Lung (tissue), 12 donors: ENCODE results near the gene LRRC8D. TPM values are rescaled to one million over a fixed set of nuclear protein-coding genes. Genes with fewer than 3 reads are reported as not detected.

ENCODE experiments used
- ATAC-seq: fragments of 200-7000 bp; cut with Tn5 transposase; one replicate; pipeline ENCODE4 v1.9.1; 2020; ENCODE audit warnings: moderate number of reproducible peaks; ENCODE audit not compliant: insufficient read depth, low FRiP score
- DNase-seq, 3 donors: peaks; one replicate each; pipeline ENCODE4 v3.0.0-alpha.2; 2013 to 2017
- H3K27ac ChIP-seq, 2 donors: one replicate each; pipeline ENCODE4 v1.5.1; 2013; ENCODE audit warnings: mild to moderate bottlenecking in 2 of 2, moderate library complexity in 2 of 2, control low read depth in 1 of 2, inconsistent platforms in 1 of 2, low read depth in 1 of 2, low read length in 1 of 2
- H3K27me3 ChIP-seq, 3 donors: one replicate each; pipeline ENCODE4 v1.5.1; 2013; ENCODE audit warnings: low read length in 2 of 3; ENCODE audit not compliant: control insufficient read depth in 3 of 3, insufficient read depth in 3 of 3
- H3K36me3 ChIP-seq, 4 donors: one replicate each; pipeline ENCODE4 v1.5.1; 2013; ENCODE audit warnings: low read length in 4 of 4, mild to moderate bottlenecking in 1 of 4, moderate library complexity in 1 of 4; ENCODE audit not compliant: control insufficient read depth in 4 of 4, insufficient read depth in 4 of 4
- H3K4me1 ChIP-seq, 5 donors: one replicate each; pipeline ENCODE4 v1.5.1; 2013; ENCODE audit warnings: low read length in 5 of 5, mild to moderate bottlenecking in 2 of 5, moderate library complexity in 1 of 5; ENCODE audit not compliant: control insufficient read depth in 5 of 5, insufficient read depth in 5 of 5
- H3K4me3 ChIP-seq: one replicate; pipeline ENCODE4 v1.5.1; 2013; ENCODE audit warnings: mild to moderate bottlenecking, control low read depth, moderate library complexity
- H3K9ac ChIP-seq, 2 donors: one replicate each; pipeline ENCODE4 v1.5.1; 2013; ENCODE audit warnings: low read length in 2 of 2, control low read depth in 1 of 2; ENCODE audit not compliant: insufficient read depth in 1 of 2
- H3K9me3 ChIP-seq, 4 donors: one replicate each; pipeline ENCODE4 v1.5.1; 2013; ENCODE audit warnings: low read length in 3 of 4, mild to moderate bottlenecking in 1 of 4, moderate library complexity in 1 of 4; ENCODE audit not compliant: control insufficient read depth in 4 of 4, insufficient read depth in 3 of 4
- WGBS, 2 donors: extraction: QIAGEN DNeasy Blood & Tissue Kit; methylation state at CpG; one replicate each; pipeline ENCODE4 v1.1.7; 2013; 5-methylcytosine and 5-hydroxymethylcytosine counted together
- polyA plus RNA-seq, 2 donors: library from polyadenylated mRNA; stranded (reverse); fragments of 200-250 nt; gene quantifications; one replicate each; pipeline ENCODE4 v1.2.1, GENCODE V29; 2013
- total RNA-seq, 2 donors: library from RNA; depleted of rRNA in 1 of 2; stranded (reverse); fragments of >200 nt in 1 of 2; gene quantifications; one replicate each; pipeline ENCODE4 v1.2.1, GENCODE V29; 2014 to 2021
- TF ChIP-seq, protein P1 (sequence below): IDR thresholded peaks from 2 replicates; pipeline ENCODE4 v1.5.1; 2012; ENCODE audit warnings: mild to moderate bottlenecking; ENCODE audit errors: control extremely low read depth, extremely low read depth
- donor health status: control.
- donor health status: control.
- donor health status: Bipolar disorder and iron deficiency.
- donor health status: healthy.
- donor health status: DM: yes; HTN: yes; CAD: no.

LRRC8D gene
- total and polyA plus RNA-seq, 4 donors = 5.1 to 24.2 (median 11.3) TPM

DNA sequence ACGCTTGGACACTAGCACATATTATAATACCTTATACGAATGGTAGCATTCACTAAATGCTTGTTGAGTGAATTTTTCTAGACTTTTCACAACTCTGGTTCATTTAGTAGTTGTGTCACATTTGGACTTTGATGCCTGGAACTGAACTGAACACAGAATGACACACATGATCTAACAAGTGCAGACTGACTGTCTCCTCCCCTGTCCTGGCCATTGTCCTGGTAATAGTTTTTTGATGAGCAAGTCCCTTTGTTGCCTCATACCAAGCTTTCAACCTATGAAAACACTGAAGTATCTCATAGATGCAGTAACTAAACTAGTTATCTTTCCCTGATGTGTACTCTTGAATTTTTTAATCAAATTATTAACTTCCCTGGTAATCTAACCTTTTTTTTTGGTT, 66.4 kb downstream of the LRRC8D start:
- Histone ChIP-seq H3K9ac (no peak overlapping the region), H3K4me3 (no peak overlapping the region), H3K9me3 (no peaks in the 10 kb centered on the region), H3K4me1 (peaks cover 0 to 14% (median 0%) of the 10 kb centered on the region in 5 donors), H3K36me3 (no peaks in the 10 kb centered on the region), H3K27me3 (no peaks in the 10 kb centered on the region), H3K27ac (peak overlapping the region in 1 of 2 donors; percentile 21)
- WGBS, 2 donors = 96 to 98% methylated on average over 2 of the region's 2 CpGs
- TF ChIP-seq, protein P1, sequence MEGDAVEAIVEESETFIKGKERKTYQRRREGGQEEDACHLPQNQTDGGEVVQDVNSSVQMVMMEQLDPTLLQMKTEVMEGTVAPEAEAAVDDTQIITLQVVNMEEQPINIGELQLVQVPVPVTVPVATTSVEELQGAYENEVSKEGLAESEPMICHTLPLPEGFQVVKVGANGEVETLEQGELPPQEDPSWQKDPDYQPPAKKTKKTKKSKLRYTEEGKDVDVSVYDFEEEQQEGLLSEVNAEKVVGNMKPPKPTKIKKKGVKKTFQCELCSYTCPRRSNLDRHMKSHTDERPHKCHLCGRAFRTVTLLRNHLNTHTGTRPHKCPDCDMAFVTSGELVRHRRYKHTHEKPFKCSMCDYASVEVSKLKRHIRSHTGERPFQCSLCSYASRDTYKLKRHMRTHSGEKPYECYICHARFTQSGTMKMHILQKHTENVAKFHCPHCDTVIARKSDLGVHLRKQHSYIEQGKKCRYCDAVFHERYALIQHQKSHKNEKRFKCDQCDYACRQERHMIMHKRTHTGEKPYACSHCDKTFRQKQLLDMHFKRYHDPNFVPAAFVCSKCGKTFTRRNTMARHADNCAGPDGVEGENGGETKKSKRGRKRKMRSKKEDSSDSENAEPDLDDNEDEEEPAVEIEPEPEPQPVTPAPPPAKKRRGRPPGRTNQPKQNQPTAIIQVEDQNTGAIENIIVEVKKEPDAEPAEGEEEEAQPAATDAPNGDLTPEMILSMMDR = no peak
- DNase-seq (no peak), ATAC-seq (no peak)

DNA sequence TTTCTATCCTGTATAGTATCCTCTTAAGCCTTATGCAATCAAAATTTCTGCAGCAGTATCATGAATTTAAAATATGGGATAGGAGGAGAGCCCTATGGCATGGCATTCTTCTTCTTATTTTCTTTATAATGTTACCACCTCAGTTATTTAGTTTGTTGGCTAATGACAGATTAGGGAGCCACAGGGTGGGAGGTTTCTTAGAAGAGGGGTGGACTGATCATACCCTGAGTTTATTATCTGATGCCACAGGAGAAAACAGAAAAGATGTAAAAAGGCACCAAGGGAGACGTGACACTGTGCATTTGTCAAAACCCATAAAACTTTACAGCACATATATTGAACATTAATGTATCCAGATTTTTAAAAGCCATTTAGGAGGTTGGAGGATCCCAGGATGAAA, 66.9 kb downstream of the LRRC8D start:
- no peak overlapping the region for H3K4me3 ChIP-seq

DNA sequence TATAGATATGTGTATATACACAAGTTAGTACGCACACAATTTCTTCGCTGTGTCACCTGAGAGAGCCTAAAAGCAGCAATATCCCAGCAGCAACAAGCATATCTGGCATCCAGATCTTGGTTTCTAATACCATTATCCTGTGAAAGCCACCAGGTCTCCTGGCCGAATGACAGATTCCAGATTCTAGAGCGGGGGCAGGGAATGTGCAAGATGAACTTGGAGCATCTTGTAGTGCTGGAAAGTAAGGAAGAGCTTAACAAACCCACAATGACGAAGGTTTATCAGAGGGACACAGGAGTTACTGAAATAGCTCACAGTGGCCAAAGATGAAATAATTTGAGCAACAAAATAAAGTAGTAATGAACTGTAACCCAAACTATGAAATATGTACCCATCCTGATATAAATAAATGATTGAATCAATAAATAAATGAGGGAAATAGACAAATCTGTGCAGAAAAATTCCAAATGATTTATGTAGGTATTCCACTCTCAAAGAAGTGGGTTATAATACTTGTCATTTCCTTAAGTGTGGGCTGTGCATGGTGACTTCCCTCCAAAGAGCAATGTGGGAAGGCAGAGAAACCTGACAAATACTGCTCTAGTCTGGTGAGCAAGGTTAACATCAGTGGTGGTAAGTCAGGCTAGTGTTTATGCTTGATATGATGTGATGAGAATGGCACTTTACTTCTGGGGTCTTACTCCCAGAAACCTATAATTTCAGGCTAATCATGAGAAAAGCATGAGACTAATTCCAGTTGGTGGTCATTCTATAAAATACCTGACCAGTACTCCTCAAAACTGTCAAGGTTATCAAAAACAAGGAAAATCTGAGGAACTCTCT, 67.9 kb downstream of the LRRC8D start:
- TF ChIP-seq, protein P1 = no peak
- Histone ChIP-seq H3K27ac (no peak overlapping the region), H3K27me3 (no peaks in the 10 kb centered on the region), H3K4me1 (peaks cover 0 to 14% (median 0%) of the 10 kb centered on the region in 5 donors), H3K9me3 (no peaks in the 10 kb centered on the region), H3K4me3 (no peak overlapping the region), H3K36me3 (no peaks in the 10 kb centered on the region), H3K9ac (no peak overlapping the region)
- WGBS, 2 donors = 84 to 86% methylated on average over 5 of the region's 5 CpGs
- ATAC-seq (no peak), DNase-seq (no peak)

More for the DNA sequence above, 66.9 kb downstream of the LRRC8D start:
- no peak overlapping the region for H3K27ac ChIP-seq
- DNase-seq (no peak), ATAC-seq (no peak)
- 89 to 98% methylated on average over 1 of the region's 1 CpG for WGBS, 2 donors
- no peaks in the 10 kb centered on the region for H3K9me3 ChIP-seq
- H3K36me3 ChIP-seq = no peaks in the 10 kb centered on the region
- TF ChIP-seq, protein P1 = no peak
- H3K9ac ChIP-seq = no peak overlapping the region
- no peaks in the 10 kb centered on the region for H3K27me3 ChIP-seq
- H3K4me1 ChIP-seq = peaks cover 0 to 14% (median 0%) of the 10 kb centered on the region in 5 donors
